A549 (cell line): ENCODE measurements around the gene SH2D3A.

ENCODE experiments used
- CTCF ChIP-seq: fragments of >200 bp; sonication (Bioruptor Twin); formaldehyde crosslinking; IDR thresholded peaks from 3 replicates; pipeline ENCODE4 v1.5.1; 2016
- MAFK ChIP-seq: fragments of 450-650 bp; IDR thresholded peaks from 2 replicates; pipeline ENCODE4 v1.6.1; 2014; ENCODE audit not compliant: partially characterized antibody
- MAX ChIP-seq: IDR thresholded peaks from 2 replicates; pipeline ENCODE4 v1.6.1; 2012
- NR3C1 ChIP-seq: fragments of >200 bp; sonication (Bioruptor Twin); formaldehyde crosslinking; IDR thresholded peaks from 3 replicates; pipeline ENCODE4 v1.6.1; 2017
- POLR2A ChIP-seq: IDR thresholded peaks from 2 replicates; pipeline ENCODE4 v1.6.1; 2012; ENCODE audit warnings: mild to moderate bottlenecking, low read length
- RAD21 ChIP-seq, 2 experiments: fragments of >200 bp in 1 of 2; sonication (Bioruptor Twin) in 1 of 2; formaldehyde crosslinking in 1 of 2; IDR thresholded peaks in 1 of 2; conservative IDR thresholded peaks in 1 of 2; 2 replicates in 1 of 2; 3 replicates in 1 of 2; pipeline ENCODE4 v1.6.1; 2012 to 2018; ENCODE audit warnings: inconsistent platforms in 1 of 2

- no peak for TF ChIP-seq RAD21 (conservative IDR thresholded peaks at IDR 0.05 in 1 of 2, IDR thresholded peaks at IDR 0.05 in 1 of 2)
- no peak for TF ChIP-seq CTCF
- TF ChIP-seq NR3C1: no peak
- no peak for TF ChIP-seq MAFK
- no peak for TF ChIP-seq POLR2A
- TF ChIP-seq MAX: no peak
These were observed 20.2 kb upstream of the SH2D3A start for GRCh38 chr19:6787393-6787792.
